HFF-Myc (cell line): ENCODE results near the gene ZBTB43.
"Not testable (repeated sequence)": the region's sequence is repeated elsewhere in the genome, so short reads cannot be mapped to it uniquely, and the experiment has no call there.

ENCODE experiments used
- DNase-seq: peaks from one replicate; pipeline ENCODE4 v3.0.0-alpha.2; 2011; ENCODE audit warnings: low read depth; ENCODE audit errors: extremely low read depth
- H3K4me3 ChIP-seq: replicated peaks from 2 replicates; pipeline ENCODE4 v1.5.1; 2011; ENCODE audit warnings: low read depth, mild to moderate bottlenecking, control low read depth, low read length
- CTCF ChIP-seq: IDR thresholded peaks from 2 replicates; pipeline ENCODE4 v1.5.1; 2012; ENCODE audit warnings: mild to moderate bottlenecking, low read depth, low read length, control low read depth; ENCODE audit errors: missing control alignments

ZBTB43 gene

GRCh38 chr9:126814091-126814490 is 9.3 kb downstream of the ZBTB43 start:
- no peak for TF ChIP-seq CTCF
- no peak for DNase-seq
- H3K4me3 ChIP-seq, result no peak overlapping the region

GRCh38 chr9:126817615-126818014 is 12.8 kb downstream of the ZBTB43 start:
- not testable (repeated sequence) for DNase-seq, H3K4me3 ChIP-seq

- no peak overlapping the region for H3K4me3 ChIP-seq
- no peak for DNase-seq
- no peak for TF ChIP-seq CTCF
These were observed 13.6 kb downstream of the ZBTB43 start for GRCh38 chr9:126818482-126818881.

- no peak for DNase-seq
- no peak for TF ChIP-seq CTCF
- no peak overlapping the region for H3K4me3 ChIP-seq
These were observed 14.6 kb downstream of the ZBTB43 start for GRCh38 chr9:126819482-126819881.

- H3K4me3 ChIP-seq, result no peak overlapping the region
- no peak for DNase-seq
- no peak for TF ChIP-seq CTCF
These were observed 17.4 kb downstream of the ZBTB43 start for GRCh38 chr9:126822278-126822677.

GRCh38 chr9:126822873-126823272 is 18.0 kb downstream of the ZBTB43 start:
- TF ChIP-seq CTCF, result no peak
- H3K4me3 ChIP-seq, result no peak overlapping the region
- DNase-seq, result no peak

GRCh38 chr9:126824052-126824451 is 19.2 kb downstream of the ZBTB43 start:
- not testable (repeated sequence) for H3K4me3 ChIP-seq, DNase-seq

GRCh38 chr9:126827227-126827626 is 22.4 kb downstream of the ZBTB43 start:
- DNase-seq, result no peak
- TF ChIP-seq CTCF, result no peak
- H3K4me3 ChIP-seq, result no peak overlapping the region
